ENCODE results near the gene WRAP73.

WRAP73 gene

DNA sequence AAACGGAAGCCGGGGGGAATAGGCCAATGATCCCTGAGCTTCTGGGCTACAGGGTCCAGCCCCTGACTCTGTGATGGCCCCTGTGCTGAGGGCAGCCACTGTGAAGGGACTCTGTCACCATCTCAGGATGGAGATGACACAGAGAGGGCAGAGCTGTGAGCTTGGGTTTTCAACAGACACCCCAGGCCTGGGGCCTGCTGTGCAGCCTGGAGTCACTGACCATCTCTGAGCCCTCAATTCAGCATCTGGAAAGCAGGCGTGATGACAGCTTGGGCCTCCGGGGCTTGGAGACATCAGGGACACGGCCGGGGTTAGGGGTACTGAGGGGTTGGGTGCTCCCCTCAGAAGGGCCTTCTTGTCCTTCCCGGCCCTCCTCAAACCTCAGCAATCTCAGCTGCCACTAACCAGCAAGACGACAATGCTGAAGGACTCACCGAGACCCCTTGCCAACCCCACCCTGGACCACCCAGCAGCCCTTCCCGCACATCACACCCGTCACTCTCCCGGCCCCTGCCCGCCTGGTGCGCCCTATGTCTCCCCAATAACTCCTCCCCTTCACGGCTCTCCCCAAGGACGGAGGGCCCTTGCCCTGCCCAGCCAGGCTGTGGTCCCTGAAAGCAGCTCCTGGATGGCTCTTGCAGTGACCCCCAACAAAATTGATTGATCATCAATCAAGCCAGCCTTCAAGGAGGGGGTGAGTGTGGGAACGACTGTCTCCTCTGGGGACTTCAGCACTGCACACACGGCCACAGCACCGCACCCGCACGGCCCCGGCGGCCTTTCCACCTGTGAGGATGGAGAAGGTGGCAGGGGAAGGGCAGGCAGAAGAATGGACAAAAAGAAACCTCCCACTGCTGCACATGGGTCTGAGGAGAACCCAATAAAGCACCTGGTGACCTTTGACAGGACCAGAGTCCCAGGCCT lies 42.9 kb downstream of the WRAP73 start:
- TF ChIP-seq, protein P1, sequence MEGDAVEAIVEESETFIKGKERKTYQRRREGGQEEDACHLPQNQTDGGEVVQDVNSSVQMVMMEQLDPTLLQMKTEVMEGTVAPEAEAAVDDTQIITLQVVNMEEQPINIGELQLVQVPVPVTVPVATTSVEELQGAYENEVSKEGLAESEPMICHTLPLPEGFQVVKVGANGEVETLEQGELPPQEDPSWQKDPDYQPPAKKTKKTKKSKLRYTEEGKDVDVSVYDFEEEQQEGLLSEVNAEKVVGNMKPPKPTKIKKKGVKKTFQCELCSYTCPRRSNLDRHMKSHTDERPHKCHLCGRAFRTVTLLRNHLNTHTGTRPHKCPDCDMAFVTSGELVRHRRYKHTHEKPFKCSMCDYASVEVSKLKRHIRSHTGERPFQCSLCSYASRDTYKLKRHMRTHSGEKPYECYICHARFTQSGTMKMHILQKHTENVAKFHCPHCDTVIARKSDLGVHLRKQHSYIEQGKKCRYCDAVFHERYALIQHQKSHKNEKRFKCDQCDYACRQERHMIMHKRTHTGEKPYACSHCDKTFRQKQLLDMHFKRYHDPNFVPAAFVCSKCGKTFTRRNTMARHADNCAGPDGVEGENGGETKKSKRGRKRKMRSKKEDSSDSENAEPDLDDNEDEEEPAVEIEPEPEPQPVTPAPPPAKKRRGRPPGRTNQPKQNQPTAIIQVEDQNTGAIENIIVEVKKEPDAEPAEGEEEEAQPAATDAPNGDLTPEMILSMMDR (IDR thresholded peaks at IDR 0.05) = no peak

DNA sequence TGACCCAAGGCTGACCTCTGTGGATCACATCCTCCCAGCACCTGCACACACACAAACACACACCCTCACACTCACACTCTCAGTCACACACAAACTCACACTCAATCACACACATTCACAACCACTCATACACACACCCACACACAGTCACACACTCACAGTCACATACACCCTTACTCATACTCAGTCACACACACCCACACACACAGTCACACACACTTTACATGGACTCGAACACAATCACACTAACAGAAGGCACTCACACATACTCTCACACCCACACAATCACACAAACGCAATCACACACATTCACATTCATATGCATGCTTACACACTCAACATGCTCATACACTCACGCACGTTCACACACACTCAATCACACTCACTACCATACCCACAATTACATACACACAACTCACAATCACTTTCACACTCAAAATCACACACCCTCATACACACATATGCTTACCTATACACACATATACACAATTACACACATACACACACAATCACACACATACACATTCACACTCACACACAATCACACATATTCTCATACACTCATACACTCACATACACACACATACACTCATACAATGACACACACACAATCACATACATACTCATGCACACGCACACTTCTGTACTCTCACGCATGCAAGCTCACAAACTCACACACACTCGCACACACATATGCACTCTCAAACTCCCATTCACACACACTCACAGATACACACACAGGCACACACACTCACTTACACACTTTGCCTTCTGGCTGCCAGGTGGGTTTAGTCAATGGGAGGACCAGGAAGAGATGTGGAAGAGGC lies 44.7 kb downstream of the WRAP73 start:
- TF ChIP-seq, protein P1 (IDR thresholded peaks at IDR 0.05) = no peak

DNA sequence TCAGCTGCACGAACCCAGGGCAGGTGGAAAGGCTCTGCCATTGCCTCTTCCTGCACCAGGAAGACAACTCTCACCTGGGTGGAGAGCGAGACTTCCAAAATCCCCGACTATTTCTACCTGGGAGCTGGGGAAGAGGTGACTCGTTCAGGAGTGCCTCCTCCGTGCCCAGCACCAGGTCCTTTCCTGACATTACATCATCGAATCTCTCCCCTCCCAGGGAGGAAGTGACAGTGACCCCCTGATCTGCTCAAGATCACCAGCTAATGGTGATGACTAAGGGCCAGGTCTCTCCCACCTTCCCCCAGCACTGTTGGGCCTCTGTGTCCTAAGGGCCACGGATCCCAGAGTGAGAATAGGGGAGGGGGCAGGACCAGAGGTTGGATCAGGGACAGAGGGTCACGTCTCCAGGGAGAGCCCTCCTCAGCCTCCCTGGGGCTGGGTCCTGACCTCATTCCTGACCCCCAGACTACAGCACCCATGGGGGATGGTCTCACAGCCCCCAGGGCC lies 45.4 kb downstream of the WRAP73 start:
- TF ChIP-seq, protein P1 (IDR thresholded peaks at IDR 0.05) = no peak

DNA sequence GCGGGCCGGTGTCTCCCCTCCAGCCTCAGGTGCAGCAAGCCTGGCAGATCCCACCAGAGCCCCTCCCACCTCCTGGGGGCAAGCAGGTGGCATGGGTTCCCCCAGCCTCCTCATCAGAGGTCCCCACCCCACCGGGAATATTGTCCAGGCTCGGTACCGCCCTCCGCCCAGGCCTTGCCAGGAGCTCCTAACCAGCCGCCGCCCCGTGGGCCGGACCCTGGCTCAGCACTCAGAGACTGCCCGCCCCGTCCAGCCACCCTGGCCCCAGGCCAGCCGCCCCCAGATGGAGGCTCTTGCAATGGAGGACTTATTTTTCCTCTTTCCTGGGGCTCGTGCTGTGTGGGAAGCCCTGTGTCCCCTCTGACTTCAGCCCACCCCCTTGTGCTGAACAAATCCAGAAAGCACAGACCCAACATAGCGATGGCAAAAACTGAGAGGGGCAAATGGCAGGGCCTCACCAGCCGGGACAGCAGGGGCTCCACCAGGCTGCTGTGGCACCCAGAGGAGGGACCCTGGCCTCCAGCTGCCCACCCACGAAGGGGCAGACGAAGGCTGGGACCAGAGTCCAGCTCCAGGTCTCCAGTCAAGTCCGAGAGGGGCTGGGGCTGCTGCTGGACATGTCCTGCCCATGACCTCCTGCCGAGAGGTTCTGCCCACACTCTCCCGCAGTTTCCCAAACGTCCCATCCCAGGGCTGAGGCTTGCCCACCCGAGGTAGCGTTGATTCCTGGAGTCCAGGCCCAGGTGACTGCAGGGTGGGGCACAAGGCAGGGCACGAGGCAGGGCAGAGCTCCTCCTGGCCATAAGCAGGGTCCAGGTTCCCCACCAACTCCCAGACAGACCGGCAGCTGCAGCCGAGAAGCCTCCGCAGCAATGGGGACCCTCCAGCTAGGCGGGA lies 46.1 kb downstream of the WRAP73 start:
- TF ChIP-seq, protein P1 (IDR thresholded peaks at IDR 0.05) = no peak

DNA sequence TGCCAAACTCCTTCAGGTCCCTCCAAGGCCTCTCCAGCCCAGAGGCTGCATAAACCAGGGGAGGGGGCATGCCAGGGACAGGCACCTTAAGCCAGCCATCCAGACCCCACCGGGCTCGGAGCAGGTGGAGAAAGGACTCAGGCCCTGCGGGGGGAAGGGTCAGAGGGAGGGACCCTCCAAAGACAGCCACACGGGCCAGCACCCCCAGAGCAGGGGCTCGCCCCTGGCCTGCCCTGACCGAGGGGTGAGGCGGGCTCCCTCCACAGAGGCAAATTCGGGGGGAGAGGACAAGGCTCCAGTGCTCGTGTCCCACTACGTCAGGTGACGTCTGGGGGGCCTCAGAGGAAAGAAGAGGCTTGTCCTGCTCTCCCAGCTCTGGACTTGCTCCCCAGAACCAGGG lies 46.7 kb downstream of the WRAP73 start:
- TF ChIP-seq, protein P1 (IDR thresholded peaks at IDR 0.05) = no peak

DNA sequence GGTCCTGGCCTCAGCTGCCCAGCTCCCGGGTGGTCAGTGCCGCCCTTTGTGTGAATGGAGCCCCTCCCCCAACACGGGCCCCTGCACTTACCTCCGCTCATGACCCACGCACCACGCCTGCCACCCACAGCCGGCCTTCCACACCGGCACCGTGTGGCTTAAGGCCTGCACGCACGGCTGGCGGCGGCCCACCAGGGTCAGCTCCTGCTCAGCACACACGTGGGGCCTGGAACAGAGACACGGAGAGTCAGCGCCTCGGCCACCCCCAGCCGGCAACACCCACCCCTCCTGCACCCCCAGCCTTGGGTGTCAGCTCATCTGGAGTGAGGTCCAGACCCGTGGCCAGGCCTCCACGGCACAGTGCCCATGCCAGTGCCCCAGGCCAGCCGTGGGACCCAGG lies 47.5 kb downstream of the WRAP73 start:
- TF ChIP-seq, protein P1 (IDR thresholded peaks at IDR 0.05) = no peak

DNA sequence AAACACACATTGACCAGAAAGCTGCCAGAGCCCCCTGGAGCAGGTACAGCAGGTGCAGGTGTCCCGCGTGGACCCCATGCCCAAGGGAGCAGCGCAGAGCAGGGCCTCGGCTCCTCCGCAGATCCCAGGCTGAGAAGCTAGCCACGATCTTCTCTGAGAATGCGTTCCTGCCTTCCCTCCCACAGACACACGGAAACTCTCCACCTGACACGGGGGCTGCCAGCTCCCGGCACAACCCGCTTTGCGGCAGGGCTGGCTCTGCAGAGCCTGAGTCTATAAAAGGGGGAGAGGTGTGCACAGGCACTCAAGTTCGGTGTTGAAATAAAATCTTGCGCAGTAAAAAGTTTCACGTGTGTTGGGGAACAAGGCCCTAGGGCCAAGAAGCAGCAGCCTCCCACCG lies 48.2 kb downstream of the WRAP73 start:
- TF ChIP-seq, protein P1 (IDR thresholded peaks at IDR 0.05) = no peak
